ENCODE data around the gene P2RX4. TPM values are rescaled to one million over a fixed set of nuclear protein-coding genes. Genes with fewer than 3 reads are reported as not detected.

Gene P2RX4
- total and polyA plus RNA-seq, 2 donors (not counting 1 experiment from before 2014, with no cell fraction given), result 30.4 to 31.9 TPM

GRCh38 chr12:121264951-121265515 is 55.1 kb downstream of the P2RX4 start:
- CTCF ChIA-PET, result no interaction called here
- Histone ChIP-seq H3K4me1 (ENCODE audit: control insufficient read depth in 2 of 2, insufficient read depth in 2 of 2, low read length in 2 of 2) (no peaks in the 10 kb centered on the region), H2AFZ (ENCODE audit: insufficient read depth, low read depth, low read length, poor library complexity, severe bottlenecking) (no peak overlapping the region), H3K4me3 (ENCODE audit: control extremely low read depth in 1 of 5, extremely low read depth in 1 of 5, insufficient read depth in 1 of 5, low read depth in 2 of 5, low read length in 4 of 5) (no peak overlapping the region), H3K9me3 (ENCODE audit: control extremely low read depth in 1 of 3, control insufficient read depth in 2 of 3, insufficient read depth in 1 of 3, low read length in 2 of 3) (peaks cover 0 to 4% (median 0%) of the 10 kb centered on the region in 3 donors), H3K9ac (ENCODE audit: low read length) (no peak overlapping the region), H3K27ac (ENCODE audit: low read length in 2 of 2) (no peak overlapping the region), H3K27me3 (replicated peaks in 1 of 4; ENCODE audit: control extremely low read depth in 1 of 4, control insufficient read depth in 3 of 4, insufficient read depth in 4 of 4, low read length in 3 of 4) (no peaks in the 10 kb centered on the region), H3K36me3 (replicated peaks in 1 of 2; ENCODE audit: control extremely low read depth in 1 of 2, control insufficient read depth in 1 of 2, extremely low read depth in 1 of 2, insufficient read depth in 2 of 2, low read length in 1 of 2) (peaks cover 16 to 39% of the 10 kb centered on the region in 2 experiments), H3K79me2 (ENCODE audit: control insufficient read depth, insufficient read depth, low read length) (no peaks in the 10 kb centered on the region), H4K20me1 (ENCODE audit: control insufficient read depth, insufficient read depth, low read length, poor library complexity, severe bottlenecking) (no peaks in the 10 kb centered on the region), H3K4me2 (replicated peaks; ENCODE audit: low read depth, low read length, poor library complexity, severe bottlenecking) (no peak overlapping the region)
- no peak for ATAC-seq (ENCODE audit: low read depth)
- Mint-ChIP-seq H3K9me3 (ENCODE audit: insufficient read depth) (no peaks in the 10 kb centered on the region), H3K4me3 (no peak overlapping the region), H3K27me3 (no peaks in the 10 kb centered on the region), H3K27ac (no peak overlapping the region), H3K4me1 (no peaks in the 10 kb centered on the region)
- POLR2A ChIA-PET, result no interaction called here
- DNase-seq, result no peak
- WGBS (ENCODE audit: insufficient coverage), result 98% methylated on average over 7 of the region's 10 CpGs
- TF ChIP-seq EZH2 (IDR thresholded peaks at IDR 0.05; ENCODE audit: borderline replicate concordance, insufficient read depth, low read depth, low read length, poor library complexity, severe bottlenecking) (no peak), CTCF (IDR thresholded peaks at IDR 0.05) (no peak)
- intact Hi-C loops (cut with micrococcal nuclease), result no loop called here

- intact Hi-C loops (cut with micrococcal nuclease), result no loop called here
- DNase-seq, result no peak
- Mint-ChIP-seq H3K27me3 (no peaks in the 10 kb centered on the region), H3K4me1 (no peaks in the 10 kb centered on the region), H3K9me3 (ENCODE audit: insufficient read depth) (no peaks in the 10 kb centered on the region), H3K27ac (no peak overlapping the region), H3K4me3 (no peak overlapping the region)
- H3K4me3 ChIP-seq (ENCODE audit: control extremely low read depth in 1 of 5, extremely low read depth in 1 of 5, insufficient read depth in 1 of 5, low read depth in 2 of 5, low read length in 4 of 5), result no peak overlapping the region
- H3K36me3 ChIP-seq (replicated peaks in 1 of 2; ENCODE audit: control extremely low read depth in 1 of 2, control insufficient read depth in 1 of 2, extremely low read depth in 1 of 2, insufficient read depth in 2 of 2, low read length in 1 of 2), result peaks cover 13 to 30% of the 10 kb centered on the region in 2 experiments
- WGBS (ENCODE audit: insufficient coverage), result no CpG with 5 or more reads among the region's 1 CpG
- no peaks in the 10 kb centered on the region for H4K20me1 ChIP-seq (ENCODE audit: control insufficient read depth, insufficient read depth, low read length, poor library complexity, severe bottlenecking)
- no peak for TF ChIP-seq EZH2 (IDR thresholded peaks at IDR 0.05; ENCODE audit: borderline replicate concordance, insufficient read depth, low read depth, low read length, poor library complexity, severe bottlenecking)
- TF ChIP-seq CTCF (IDR thresholded peaks at IDR 0.05), result no peak
- no peak overlapping the region for H3K27ac ChIP-seq (ENCODE audit: low read length in 2 of 2)
- H3K9ac ChIP-seq (ENCODE audit: low read length), result no peak overlapping the region
- no peak overlapping the region for H2AFZ ChIP-seq (ENCODE audit: insufficient read depth, low read depth, low read length, poor library complexity, severe bottlenecking)
- ATAC-seq (ENCODE audit: low read depth), result no peak
- CTCF ChIA-PET, result no interaction called here
- H3K9me3 ChIP-seq (ENCODE audit: control extremely low read depth in 1 of 3, control insufficient read depth in 2 of 3, insufficient read depth in 1 of 3, low read length in 2 of 3), result peaks cover 0 to 4% (median 0%) of the 10 kb centered on the region in 3 donors
- H3K27me3 ChIP-seq (replicated peaks in 1 of 4; ENCODE audit: control extremely low read depth in 1 of 4, control insufficient read depth in 3 of 4, insufficient read depth in 4 of 4, low read length in 3 of 4), result no peaks in the 10 kb centered on the region
- no peaks in the 10 kb centered on the region for H3K4me1 ChIP-seq (ENCODE audit: control insufficient read depth in 2 of 2, insufficient read depth in 2 of 2, low read length in 2 of 2)
- H3K79me2 ChIP-seq (ENCODE audit: control insufficient read depth, insufficient read depth, low read length), result no peaks in the 10 kb centered on the region
- no peak overlapping the region for H3K4me2 ChIP-seq (replicated peaks; ENCODE audit: low read depth, low read length, poor library complexity, severe bottlenecking)
- POLR2A ChIA-PET, result no interaction called here
These were observed 57.9 kb downstream of the P2RX4 start for GRCh38 chr12:121267822-121268221.

Measured in B cell (primary cell).